ENCODE measurements around the gene TMEM89. TPM values are rescaled to one million over a fixed set of nuclear protein-coding genes. Genes with fewer than 3 reads are reported as not detected.

Gene TMEM89
- total RNA-seq, 4 donors from 2014 or later, result not detected

- no peaks in the 10 kb centered on the region for H3K9me3 ChIP-seq
- H3K4me3 ChIP-seq, result peak within 1 kb of the TSS; percentile 81 to 87 (median 84)
- no peaks in the 10 kb centered on the region for H3K27me3 ChIP-seq
- H3K27ac ChIP-seq, result peak within 1 kb of the TSS; percentile 72 to 92 (median 88)
- H3K4me1 ChIP-seq, result peaks cover 0 to 22% (median 8%) of the 10 kb centered on the region in 4 donors
- 2 to 4% methylated on average over 47 to 58 of the region's 86 CpGs for WGBS, 2 donors
- peaks cover 0 to 27% (median 12%) of the 10 kb centered on the region in 3 donors for H3K36me3 ChIP-seq
- peak; percentile 70 to 96 for TF ChIP-seq EP300 (IDR thresholded peaks at IDR 0.05)
- TF ChIP-seq POLR2A (IDR thresholded peaks at IDR 0.05), result peak; percentile 51 to 81
- TF ChIP-seq, protein P1, sequence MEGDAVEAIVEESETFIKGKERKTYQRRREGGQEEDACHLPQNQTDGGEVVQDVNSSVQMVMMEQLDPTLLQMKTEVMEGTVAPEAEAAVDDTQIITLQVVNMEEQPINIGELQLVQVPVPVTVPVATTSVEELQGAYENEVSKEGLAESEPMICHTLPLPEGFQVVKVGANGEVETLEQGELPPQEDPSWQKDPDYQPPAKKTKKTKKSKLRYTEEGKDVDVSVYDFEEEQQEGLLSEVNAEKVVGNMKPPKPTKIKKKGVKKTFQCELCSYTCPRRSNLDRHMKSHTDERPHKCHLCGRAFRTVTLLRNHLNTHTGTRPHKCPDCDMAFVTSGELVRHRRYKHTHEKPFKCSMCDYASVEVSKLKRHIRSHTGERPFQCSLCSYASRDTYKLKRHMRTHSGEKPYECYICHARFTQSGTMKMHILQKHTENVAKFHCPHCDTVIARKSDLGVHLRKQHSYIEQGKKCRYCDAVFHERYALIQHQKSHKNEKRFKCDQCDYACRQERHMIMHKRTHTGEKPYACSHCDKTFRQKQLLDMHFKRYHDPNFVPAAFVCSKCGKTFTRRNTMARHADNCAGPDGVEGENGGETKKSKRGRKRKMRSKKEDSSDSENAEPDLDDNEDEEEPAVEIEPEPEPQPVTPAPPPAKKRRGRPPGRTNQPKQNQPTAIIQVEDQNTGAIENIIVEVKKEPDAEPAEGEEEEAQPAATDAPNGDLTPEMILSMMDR (IDR thresholded peaks at IDR 0.05), result peak; percentile 68 to 98 (median 86)
- DNase-seq (ENCODE audit: low spot score in 2 of 2), result peak; percentile 80 to 83
Measured at GRCh38 chr3:48609088-48610005, 12.2 kb downstream of the TMEM89 start, which contains the start of gene UQCRC1. Gene UQCRC1 (minus strand): TSS chr3:48609646. CDS start chr3:48609620, 26 bp downstream.

DNA sequence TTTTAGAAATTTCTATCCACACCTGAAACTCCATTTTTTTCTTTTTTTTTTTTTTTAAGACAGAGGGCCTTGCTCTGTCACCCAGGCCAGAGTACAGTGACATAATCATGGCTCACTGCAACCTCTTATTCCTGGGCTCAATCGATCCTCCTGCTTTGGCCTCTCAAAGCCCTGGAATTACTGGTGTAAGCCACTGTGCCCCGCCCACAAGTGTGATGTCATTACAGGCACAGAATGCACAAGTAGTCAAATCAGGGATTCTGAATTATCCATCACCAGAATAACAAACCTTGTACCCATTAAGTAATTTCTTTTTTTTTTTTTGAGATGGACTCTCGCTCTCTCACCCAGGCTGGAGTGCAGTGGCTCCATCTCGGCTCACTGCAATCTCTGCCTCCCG, 14.1 kb downstream of the TMEM89 start:
- H3K4me1 ChIP-seq, result peaks cover 0 to 22% (median 8%) of the 10 kb centered on the region in 4 donors
- H3K27ac ChIP-seq, result no peak overlapping the region
- H3K4me3 ChIP-seq, result no peak overlapping the region
- no peaks in the 10 kb centered on the region for H3K27me3 ChIP-seq
- DNase-seq (ENCODE audit: low spot score in 2 of 2), result no peak
- whole genome bisulfite sequencing, 2 donors, result 90 to 96% methylated on average over 5 of the region's 5 CpGs
- H3K9me3 ChIP-seq, result no peaks in the 10 kb centered on the region
- peaks cover 5 to 46% (median 22%) of the 10 kb centered on the region in 3 donors for H3K36me3 ChIP-seq
- no peak for TF ChIP-seq EP300 (IDR thresholded peaks at IDR 0.05)

- no peak overlapping the region for H3K27ac ChIP-seq
- H3K9me3 ChIP-seq, result no peaks in the 10 kb centered on the region
- H3K4me3 ChIP-seq, result no peak overlapping the region
- no peaks in the 10 kb centered on the region for H3K27me3 ChIP-seq
- DNase-seq (ENCODE audit: low spot score in 2 of 2), result no peak
- 44 to 74% methylated on average over 2 of the region's 2 CpGs for WGBS, 2 donors
- peaks cover 0 to 18% (median 0%) of the 10 kb centered on the region in 4 donors for H3K4me1 ChIP-seq
- no peak for TF ChIP-seq EP300 (IDR thresholded peaks at IDR 0.05)
- no peak for TF ChIP-seq POLR2A (IDR thresholded peaks at IDR 0.05)
- TF ChIP-seq, protein P1 (IDR thresholded peaks at IDR 0.05), result no peak
- peaks cover 5 to 93% (median 53%) of the 10 kb centered on the region in 3 donors for H3K36me3 ChIP-seq
Measured at GRCh38 chr3:48601622-48601994, 20.0 kb downstream of the TMEM89 start.

DNA sequence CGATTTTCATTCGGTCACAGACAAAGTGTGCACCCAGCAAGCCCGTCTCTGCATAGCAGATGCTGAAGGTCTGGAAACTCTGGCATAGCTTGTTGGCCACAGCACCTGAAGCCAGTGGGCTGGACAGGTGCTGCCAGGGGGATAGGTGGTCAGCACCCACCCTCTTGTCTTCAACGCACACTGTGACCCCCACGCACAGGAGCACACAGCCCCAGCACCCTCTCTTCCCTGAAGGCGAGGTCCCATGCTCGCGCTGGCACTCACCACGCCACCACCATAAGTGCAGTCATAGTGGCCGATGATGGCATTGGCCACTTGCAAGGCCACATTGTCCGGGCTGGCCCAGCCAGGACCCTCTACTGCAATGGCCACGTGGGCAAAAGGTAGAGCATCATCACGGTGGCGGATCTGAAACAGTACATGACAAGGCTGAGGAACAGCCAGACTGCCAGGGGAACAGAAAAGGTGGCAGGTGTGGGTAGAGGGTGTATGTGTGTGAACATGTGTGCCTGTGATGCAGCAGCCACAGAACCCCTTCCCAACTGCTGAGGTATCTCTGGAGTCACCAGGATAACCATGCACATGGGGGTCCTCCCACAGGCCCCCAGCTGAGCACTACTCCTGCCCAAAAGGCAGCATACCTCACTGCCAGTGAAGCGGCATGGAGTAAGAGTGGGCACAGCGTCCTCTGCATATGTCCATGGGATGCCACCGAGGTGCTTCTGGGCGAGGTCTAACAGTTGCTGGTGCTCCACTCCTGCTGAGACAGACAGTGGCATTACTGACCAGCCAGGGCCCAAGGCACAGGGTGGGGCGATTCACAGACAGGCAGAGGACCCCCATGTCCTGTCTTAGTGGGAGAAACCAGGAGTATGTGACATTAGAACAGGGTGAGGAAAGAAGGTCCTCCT, 20.6 kb downstream of the TMEM89 start:
- TF ChIP-seq EP300 (IDR thresholded peaks at IDR 0.05) (no peak), POLR2A (IDR thresholded peaks at IDR 0.05) (no peak)
- TF ChIP-seq, protein P1 (IDR thresholded peaks at IDR 0.05), result no peak
- H3K4me1 ChIP-seq, result peaks cover 0 to 18% (median 0%) of the 10 kb centered on the region in 4 donors
- 87 to 92% methylated on average over 18 to 19 of the region's 19 CpGs for WGBS, 2 donors

DNA sequence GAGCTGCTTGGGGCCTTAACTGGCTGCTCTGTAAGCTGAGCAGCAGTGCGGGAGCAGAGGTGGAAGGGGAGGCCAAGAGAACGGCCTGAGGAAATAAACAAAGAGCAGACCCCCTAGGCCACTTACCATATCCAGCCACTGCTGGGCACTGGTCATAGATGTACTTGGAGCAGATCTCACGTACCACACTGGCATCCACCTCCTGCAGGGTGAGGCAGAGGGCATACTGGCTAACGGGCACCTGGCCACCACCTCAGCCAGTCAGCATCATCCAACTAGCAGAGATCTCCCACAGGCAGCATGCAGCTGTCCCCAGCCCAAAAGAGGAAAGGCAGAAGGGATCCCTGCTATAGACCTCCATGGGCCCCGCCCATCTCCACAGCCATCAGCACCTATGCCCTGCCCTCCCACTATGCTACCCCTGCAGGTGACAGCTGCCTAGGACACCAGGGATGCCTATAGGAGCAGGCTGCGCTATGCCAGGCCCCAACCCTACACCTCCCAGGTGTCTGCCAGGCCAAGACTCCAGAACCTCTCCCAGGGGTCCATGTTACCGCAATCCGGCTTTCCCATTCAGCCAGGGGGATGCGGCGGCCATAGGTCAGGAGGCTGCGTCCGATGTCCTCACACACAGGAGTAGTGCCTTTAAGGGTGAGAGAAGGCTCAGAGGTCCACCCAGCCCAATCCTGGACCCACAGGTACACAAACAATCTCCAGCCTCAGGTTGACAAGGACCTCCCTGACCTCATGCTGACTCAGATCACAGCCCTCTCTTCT, 21.9 kb downstream of the TMEM89 start:
- DNase-seq (ENCODE audit: low spot score in 2 of 2), result no peak
- Histone ChIP-seq H3K27me3 (no peaks in the 10 kb centered on the region), H3K36me3 (peaks cover 5 to 74% (median 44%) of the 10 kb centered on the region in 3 donors), H3K4me3 (no peak overlapping the region), H3K9me3 (no peaks in the 10 kb centered on the region), H3K4me1 (peaks cover 0 to 30% (median 6%) of the 10 kb centered on the region in 4 donors), H3K27ac (peak overlapping the region in 3 of 4 donors; percentile 51 to 64 (median 55))
- TF ChIP-seq EP300 (IDR thresholded peaks at IDR 0.05) (no peak), POLR2A (IDR thresholded peaks at IDR 0.05) (no peak)
- TF ChIP-seq, protein P1 (IDR thresholded peaks at IDR 0.05), result no peak
- WGBS, 2 donors, result 89 to 91% methylated on average over 11 of the region's 12 CpGs

More for the DNA sequence above, 20.6 kb downstream of the TMEM89 start:
- Histone ChIP-seq H3K27me3 (no peaks in the 10 kb centered on the region), H3K4me3 (no peak overlapping the region), H3K27ac (no peak overlapping the region), H3K36me3 (peaks cover 5 to 87% (median 53%) of the 10 kb centered on the region in 3 donors), H3K9me3 (no peaks in the 10 kb centered on the region)
- no peak for DNase-seq (ENCODE audit: low spot score in 2 of 2)
